Right lung (tissue), 10 donors: ENCODE data around the gene POLE2. TPM values are rescaled to one million over a fixed set of nuclear protein-coding genes. Genes with fewer than 3 reads are reported as not detected.
"Not testable (repeated sequence)": the region's sequence is repeated elsewhere in the genome, so short reads cannot be mapped to it uniquely, and the experiment has no call there.

ENCODE experiments used
- DNase-seq, 2 donors: peaks; one replicate each; pipeline ENCODE4 v3.0.0-alpha.2; 2013
- long read RNA-seq, 8 donors: transcript quantifications; one replicate each; lab custom pipeline, GENCODE V29; 2026
- polyA plus RNA-seq, 5 donors: library from polyadenylated mRNA; unstranded; fragments of 120-200 nt; gene quantifications; one replicate each; pipeline versions ENCODE4 v1.2.1 to v1.2.3, GENCODE V29; 2013; ENCODE audit warnings: inconsistent platforms in 1 of 5, low replicate concordance in 1 of 5; ENCODE audit not compliant: insufficient read length in 5 of 5, insufficient read depth in 1 of 5

Gene POLE2, protein sequence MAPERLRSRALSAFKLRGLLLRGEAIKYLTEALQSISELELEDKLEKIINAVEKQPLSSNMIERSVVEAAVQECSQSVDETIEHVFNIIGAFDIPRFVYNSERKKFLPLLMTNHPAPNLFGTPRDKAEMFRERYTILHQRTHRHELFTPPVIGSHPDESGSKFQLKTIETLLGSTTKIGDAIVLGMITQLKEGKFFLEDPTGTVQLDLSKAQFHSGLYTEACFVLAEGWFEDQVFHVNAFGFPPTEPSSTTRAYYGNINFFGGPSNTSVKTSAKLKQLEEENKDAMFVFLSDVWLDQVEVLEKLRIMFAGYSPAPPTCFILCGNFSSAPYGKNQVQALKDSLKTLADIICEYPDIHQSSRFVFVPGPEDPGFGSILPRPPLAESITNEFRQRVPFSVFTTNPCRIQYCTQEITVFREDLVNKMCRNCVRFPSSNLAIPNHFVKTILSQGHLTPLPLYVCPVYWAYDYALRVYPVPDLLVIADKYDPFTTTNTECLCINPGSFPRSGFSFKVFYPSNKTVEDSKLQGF
- 10 to 100 TPM; 18.6 to 31.3 (median 23.6) TPM for polyA plus RNA-seq
- long read RNA-seq, donor 1, partial matches to known transcripts: 0 of 1 reads
- long read RNA-seq, donor 1, other reads (novel, unspliced or antisense): 0 of 1 reads
- long read RNA-seq, donor 2, partial matches to known transcripts: 0 of 2 reads
- long read RNA-seq, donor 2, other reads (novel, unspliced or antisense): 0 of 2 reads
- long read RNA-seq, donor 3, partial matches to known transcripts: 0 of 2 reads
- long read RNA-seq, donor 3, other reads (novel, unspliced or antisense): 0 of 2 reads
- long read RNA-seq, donor 4, partial matches to known transcripts: 0 of 1 reads
- long read RNA-seq, donor 4, other reads (novel, unspliced or antisense): 0 of 1 reads
- long read RNA-seq, donor 5: 0 reads
- long read RNA-seq, donor 6, partial matches to known transcripts: 0 of 1 reads
- long read RNA-seq, donor 6, other reads (novel, unspliced or antisense): 0 of 1 reads
- long read RNA-seq, donor 7: 0 reads
- long read RNA-seq, donor 8: 0 reads

- DNase-seq: peak; percentile 75 to 83
Observed at GRCh38 chr14:49687942-49688700, at the start of gene POLE2. POLE2 (minus strand) TSS chr14:49688214; CDS start chr14:49688203, 11 bp downstream.

GRCh38 chr14:49735669-49736068, 47.7 kb upstream of the POLE2 start:
- DNase-seq: not testable (repeated sequence)

- no peak for DNase-seq
Observed at GRCh38 chr14:49733836-49734235, 45.8 kb upstream of the POLE2 start.

- DNase-seq: no peak
Observed at GRCh38 chr14:49732896-49733295, 44.9 kb upstream of the POLE2 start.

- no peak for DNase-seq
Observed at GRCh38 chr14:49727171-49727570, 39.2 kb upstream of the POLE2 start.

- not testable (repeated sequence) for DNase-seq
Observed at GRCh38 chr14:49721733-49722435, 33.9 kb upstream of the POLE2 start.

DNA sequence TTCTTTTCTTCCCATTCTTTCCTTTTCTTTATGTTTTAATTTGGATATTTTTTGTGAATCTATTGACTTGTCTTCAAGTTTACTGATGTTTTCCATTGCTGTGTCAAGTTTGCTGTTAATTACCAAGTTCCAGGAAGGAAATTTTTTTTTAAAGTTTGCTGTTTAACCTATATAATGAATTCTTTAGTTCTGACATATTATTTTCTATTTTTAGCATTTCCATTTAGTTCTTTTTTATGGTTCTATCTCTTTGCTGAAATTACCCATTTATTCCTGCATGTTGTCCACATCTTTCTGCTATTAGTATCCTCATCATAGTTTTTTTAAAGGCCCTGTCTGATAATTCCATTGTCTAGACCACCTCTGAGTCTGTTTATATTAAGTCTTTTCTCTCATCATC, 32.7 kb upstream of the POLE2 start:
- DNase-seq: no peak

GRCh38 chr14:49710993-49711392, 23.0 kb upstream of the POLE2 start:
- not testable (repeated sequence) for DNase-seq

DNA sequence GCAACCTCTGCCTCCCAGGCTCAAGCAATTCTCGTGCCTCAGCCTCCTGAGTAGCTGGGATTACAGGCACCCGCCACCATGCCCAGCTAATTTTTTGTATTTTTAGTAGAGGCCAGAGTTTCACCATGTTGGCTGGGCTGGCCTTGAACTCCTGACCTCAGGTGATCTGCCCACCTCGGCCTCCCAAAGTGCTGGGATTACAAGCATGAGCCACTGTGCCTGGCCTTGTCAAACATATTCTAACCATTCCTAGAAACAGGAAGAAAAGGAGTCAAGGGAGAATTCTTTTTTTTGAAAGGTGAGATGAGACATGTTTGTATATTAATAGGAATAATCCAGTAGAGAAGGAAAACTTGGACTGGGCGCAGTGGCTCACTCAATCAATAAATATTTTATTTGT, 16.5 kb upstream of the POLE2 start:
- not testable (repeated sequence) for DNase-seq

DNA sequence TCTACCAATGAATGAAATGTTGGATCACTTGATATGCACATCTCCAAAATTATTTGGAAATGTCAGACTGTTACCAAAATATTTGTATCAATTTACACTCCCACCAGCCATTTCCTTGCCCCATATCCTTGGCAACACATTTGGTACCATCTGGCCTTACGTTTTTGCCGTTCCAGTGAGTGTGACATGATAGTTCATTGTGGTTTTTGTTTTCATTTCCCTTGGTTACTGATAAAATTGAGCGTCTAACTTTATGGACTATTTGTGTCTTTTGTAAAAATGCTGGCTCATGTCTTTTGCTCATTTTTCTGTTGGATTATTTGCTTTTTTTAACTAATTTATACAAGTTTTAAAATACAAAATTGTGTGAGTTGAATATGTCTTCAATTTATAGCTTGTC, 16.0 kb upstream of the POLE2 start:
- DNase-seq: no peak

DNA sequence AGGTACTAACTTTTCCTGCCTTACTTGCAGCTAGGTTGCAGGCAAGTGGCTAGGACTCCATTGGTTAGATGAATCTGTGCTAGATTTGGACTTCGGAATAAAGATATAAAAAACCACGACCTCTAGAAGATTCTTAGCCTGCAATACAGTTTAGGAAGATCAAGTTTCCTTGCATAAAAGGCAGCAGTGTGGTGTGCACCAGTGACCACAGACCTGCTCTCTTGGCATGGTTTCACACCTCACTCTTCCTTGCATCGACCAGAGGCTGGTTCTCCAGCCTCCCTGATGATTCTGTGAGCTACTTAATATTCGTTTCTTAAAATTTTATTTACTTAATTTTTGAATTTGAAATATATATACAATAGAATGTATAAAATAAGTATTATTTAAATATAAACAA, 14.7 kb upstream of the POLE2 start:
- DNase-seq: no peak

DNA sequence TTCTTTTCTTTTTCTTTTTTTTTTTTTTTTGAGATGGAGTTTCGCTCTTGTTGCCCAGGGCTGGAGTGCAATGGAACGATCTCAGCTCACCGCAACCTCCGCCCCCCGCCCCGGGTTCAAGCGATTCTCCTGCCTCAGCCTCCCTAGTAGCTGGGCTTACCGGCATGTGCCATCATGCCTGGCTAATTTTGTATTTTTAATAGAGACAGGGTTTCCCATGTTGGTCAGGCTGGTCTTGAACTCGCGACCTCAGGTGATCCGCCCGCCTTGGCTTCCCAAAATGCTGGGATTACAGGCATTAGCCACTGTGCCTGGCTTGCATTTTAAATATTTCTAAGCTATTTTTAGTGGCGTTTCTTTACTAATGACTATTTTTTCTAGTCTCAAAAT, 5.7 kb upstream of the POLE2 start:
- DNase-seq: not testable (repeated sequence)

- peak; percentile 84 to 87 for DNase-seq
Observed at GRCh38 chr14:49692811-49693734, 5.1 kb upstream of the POLE2 start, which contains the start of gene KLHDC1. KLHDC1 (plus strand) TSS chr14:49693120; CDS start chr14:49693195, 75 bp downstream.

DNA sequence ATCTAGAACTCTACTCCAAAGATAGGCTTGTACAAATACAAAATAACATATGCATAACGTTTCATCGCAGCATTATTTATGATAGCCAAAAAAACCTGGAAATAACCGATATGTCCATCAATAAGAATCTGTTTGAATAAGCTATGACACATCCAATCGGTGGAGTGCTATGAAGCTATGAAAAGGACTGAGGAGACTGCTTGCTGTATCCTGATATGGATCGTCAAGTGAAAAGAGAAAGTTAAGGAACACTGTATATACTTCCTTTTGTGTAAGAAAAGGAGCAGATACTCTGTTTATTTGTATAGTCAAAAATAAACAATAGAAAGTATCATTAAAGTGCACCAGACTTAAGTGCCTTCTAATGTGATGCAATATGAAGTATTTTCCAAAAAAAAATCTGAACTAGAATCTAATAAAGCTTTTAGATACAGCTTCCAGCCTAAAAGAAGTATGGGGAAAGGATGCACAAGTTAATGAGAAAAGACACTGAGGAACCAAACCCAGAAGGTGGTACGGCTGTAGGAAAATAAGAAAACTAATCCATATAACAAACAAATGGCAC, 4.3 kb upstream of the POLE2 start:
- DNase-seq: no peak

GRCh38 chr14:49691031-49691430, 3.0 kb upstream of the POLE2 start:
- DNase-seq: no peak

DNA sequence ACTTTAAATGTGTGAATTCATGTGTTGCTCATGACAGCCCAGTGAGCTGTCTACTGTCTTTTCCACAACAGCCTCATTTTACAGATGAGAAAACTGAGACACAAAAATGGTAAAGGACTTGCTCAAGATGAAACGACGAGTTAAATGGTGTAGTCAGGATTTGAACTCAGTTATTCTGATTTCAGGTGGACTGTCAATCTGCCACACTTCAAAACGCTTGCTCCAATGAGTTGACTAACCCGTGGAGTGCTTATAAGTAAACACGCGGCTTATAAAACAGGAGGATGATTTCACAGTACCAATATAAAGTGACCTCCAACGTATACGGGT, 652 bp upstream of the POLE2 start:
- no peak for DNase-seq

DNA sequence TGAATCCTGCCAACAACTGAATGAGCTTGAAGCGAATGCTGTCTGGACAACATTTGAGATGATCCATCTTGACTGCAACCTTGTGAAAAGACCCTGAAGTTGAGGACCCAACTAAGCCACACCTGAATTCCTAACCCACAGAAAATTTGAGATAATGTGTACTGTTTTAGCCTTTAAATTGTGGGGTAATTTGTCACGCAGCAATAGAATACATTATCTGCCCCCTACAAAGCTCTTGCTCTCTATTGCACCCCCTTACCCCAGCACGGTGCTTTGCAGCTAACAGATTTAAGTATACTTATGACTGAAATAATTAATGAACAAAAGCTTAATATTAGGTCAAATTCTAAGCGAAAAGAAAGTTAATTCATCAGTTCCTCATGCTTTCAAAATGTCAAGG, 1.6 kb downstream of the POLE2 start:
- DNase-seq: no peak

DNA sequence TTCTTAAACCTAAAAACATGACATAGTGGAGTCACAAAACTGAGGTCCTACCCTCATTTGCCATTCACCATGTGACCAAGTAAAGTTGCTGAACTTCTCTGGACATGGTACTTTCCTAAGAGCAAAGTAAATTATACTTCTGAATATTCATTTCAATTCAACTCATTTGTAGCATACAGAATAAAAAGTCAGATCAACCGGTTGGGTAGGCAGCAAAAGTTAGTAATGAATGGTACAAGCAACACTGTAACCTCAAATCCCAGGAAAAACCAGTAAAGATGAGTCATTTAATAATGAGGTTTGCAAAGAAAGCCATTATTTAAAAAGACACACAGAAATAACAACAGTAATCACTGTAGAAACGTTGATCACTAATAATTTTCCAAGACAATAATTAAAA, 8.7 kb downstream of the POLE2 start:
- no peak for DNase-seq

- DNase-seq: no peak
Observed at GRCh38 chr14:49677643-49678042, 10.4 kb downstream of the POLE2 start.
